Pancreas (tissue), 10 donors: ENCODE measurements around the gene MAP3K1. TPM values are rescaled to one million over a fixed set of nuclear protein-coding genes. Genes with fewer than 3 reads are reported as not detected.

ENCODE experiments used
- ATAC-seq, 4 donors: fragments of 200-7000 bp; cut with Tn5 transposase; one replicate each; pipeline versions ENCODE4 v1.8.0 to v1.9.1; 2020; ENCODE audit warnings: mild to moderate bottlenecking in 4 of 4, moderate library complexity in 4 of 4
- DNase-seq, 6 donors: peaks; one replicate each; pipeline ENCODE4 v3.0.0-alpha.2; 2020
- FAIRE-seq: peaks from 2 replicates; lab custom pipeline; 2012; peaks lifted over from hg19 to GRCh38; lab: Jason Lieb, UNC
- H3K27ac ChIP-seq, 4 donors: fragments of 200-600 bp; sonication (generic); 1 replicate in 3 of 4; 2 replicates in 1 of 4; pipeline versions ENCODE4 v1.5.0 to v1.8.0; 2020
- H3K27me3 ChIP-seq, 4 donors: fragments of 200-600 bp; one replicate each; pipeline ENCODE4 v1.8.0; 2021
- H3K36me3 ChIP-seq, 3 donors: fragments of 200-600 bp; sonication (generic) in 1 of 3; one replicate each; pipeline versions ENCODE4 v1.5.0 to v1.8.0; 2020 to 2021
- H3K4me1 ChIP-seq, 3 donors: fragments of 200-600 bp; one replicate each; pipeline ENCODE4 v1.8.0; 2021
- H3K4me3 ChIP-seq, 4 donors: fragments of 200-600 bp; sonication (generic) in 2 of 4; one replicate each; pipeline versions ENCODE4 v1.5.0 to v1.8.0; 2020 to 2021
- H3K9me3 ChIP-seq, 4 donors: fragments of 200-600 bp; one replicate each; pipeline ENCODE4 v1.8.0; 2021
- WGBS, 2 donors: extraction: QIAGEN DNeasy Blood & Tissue Kit; methylation state at CpG; one replicate each; pipeline ENCODE4 v1.1.7; 2013; 5-methylcytosine and 5-hydroxymethylcytosine counted together
- intact Hi-C, 3 donors: fragments of 100-400 bp; cut with DNase I; formaldehyde crosslinking; loops; one replicate each; pipeline versions ENCODE4 v1.11.1 to v1.14.2; 2022
- polyA plus RNA-seq, 2 donors: library from polyadenylated mRNA; stranded (reverse); fragments of 200-250 nt; gene quantifications; one replicate each; pipeline ENCODE4 v1.2.3, GENCODE V29; 2013
- total RNA-seq, 6 donors: library from RNA; stranded (reverse); fragmentation: NEBNext Ultra II Directional in 4 of 6; extraction: Animal tissue kit (Norgen Biotek cat#: 25700) in 4 of 6; gene quantifications; one replicate each; pipeline versions ENCODE4 v1.2.1 to v1.2.4, GENCODE V29; 2021 to 2023
- TF ChIP-seq, protein P1 (sequence below), 4 donors: fragments of 200-600 bp; sonication (generic) in 3 of 4; IDR thresholded peaks; one replicate each; pipeline versions ENCODE4 v1.5.0 to v1.8.0; 2021; ENCODE audit warnings: antibody characterized with exemption in 4 of 4
- donor health status: healthy with polysubstance abuse.
- donor health status: DM: no; HTN: no; CAD: no; lungs with moderate emphysema.
- donor health status: DM: no; HTN: no; CAD: no.
- donor health status: control.
- donor health status: control.
- donor health status: Bipolar disorder and iron deficiency.
- donor health status: DM: yes; HTN: yes; CAD: no.
- donor health status: DM: no; HTN: no; CAD: no.
- donor health status: DM: no; HTN: no; CAD: no.
- donor health status: DM: yes; HTN: yes; CAD: no.

The MAP3K1 gene
- total and polyA plus RNA-seq, 8 donors = 5.4 to 28.7 (median 12.1) TPM

DNA sequence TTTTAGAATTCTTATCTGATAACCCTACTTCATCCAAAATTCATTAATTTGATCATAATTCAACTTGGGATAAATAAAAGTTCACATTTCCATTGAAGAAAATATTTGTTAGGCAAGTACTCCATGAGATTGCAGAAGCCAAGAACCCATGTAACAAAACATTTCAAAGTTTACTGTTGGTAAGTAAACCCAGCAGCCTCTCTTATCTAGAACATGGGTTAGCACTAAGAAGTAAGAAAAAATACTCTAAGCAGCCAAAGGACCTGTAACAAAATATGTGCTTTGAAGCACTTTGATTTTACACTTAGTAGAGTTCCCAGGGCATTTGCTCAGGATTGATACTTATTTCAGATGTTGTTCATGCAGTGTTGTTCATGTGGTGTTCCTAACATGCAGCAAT lies 8.7 kb downstream of the MAP3K1 start:
- no peak for DNase-seq
- no peak overlapping the region for H3K4me3 ChIP-seq
- ATAC-seq = peak in 3 of 4 donors; percentile 19 to 31 (median 23)
- FAIRE-seq = no peak
- H3K36me3 ChIP-seq = no peaks in the 10 kb centered on the region
- H3K27ac ChIP-seq = no peak overlapping the region
- H3K4me1 ChIP-seq = peaks cover 18 to 69% (median 45%) of the 10 kb centered on the region in 3 donors
- intact Hi-C loops = no loop called here
- no peaks in the 10 kb centered on the region for H3K27me3 ChIP-seq
- no peaks in the 10 kb centered on the region for H3K9me3 ChIP-seq
- TF ChIP-seq, protein P1, sequence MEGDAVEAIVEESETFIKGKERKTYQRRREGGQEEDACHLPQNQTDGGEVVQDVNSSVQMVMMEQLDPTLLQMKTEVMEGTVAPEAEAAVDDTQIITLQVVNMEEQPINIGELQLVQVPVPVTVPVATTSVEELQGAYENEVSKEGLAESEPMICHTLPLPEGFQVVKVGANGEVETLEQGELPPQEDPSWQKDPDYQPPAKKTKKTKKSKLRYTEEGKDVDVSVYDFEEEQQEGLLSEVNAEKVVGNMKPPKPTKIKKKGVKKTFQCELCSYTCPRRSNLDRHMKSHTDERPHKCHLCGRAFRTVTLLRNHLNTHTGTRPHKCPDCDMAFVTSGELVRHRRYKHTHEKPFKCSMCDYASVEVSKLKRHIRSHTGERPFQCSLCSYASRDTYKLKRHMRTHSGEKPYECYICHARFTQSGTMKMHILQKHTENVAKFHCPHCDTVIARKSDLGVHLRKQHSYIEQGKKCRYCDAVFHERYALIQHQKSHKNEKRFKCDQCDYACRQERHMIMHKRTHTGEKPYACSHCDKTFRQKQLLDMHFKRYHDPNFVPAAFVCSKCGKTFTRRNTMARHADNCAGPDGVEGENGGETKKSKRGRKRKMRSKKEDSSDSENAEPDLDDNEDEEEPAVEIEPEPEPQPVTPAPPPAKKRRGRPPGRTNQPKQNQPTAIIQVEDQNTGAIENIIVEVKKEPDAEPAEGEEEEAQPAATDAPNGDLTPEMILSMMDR (IDR thresholded peaks at IDR 0.05) = no peak

DNA sequence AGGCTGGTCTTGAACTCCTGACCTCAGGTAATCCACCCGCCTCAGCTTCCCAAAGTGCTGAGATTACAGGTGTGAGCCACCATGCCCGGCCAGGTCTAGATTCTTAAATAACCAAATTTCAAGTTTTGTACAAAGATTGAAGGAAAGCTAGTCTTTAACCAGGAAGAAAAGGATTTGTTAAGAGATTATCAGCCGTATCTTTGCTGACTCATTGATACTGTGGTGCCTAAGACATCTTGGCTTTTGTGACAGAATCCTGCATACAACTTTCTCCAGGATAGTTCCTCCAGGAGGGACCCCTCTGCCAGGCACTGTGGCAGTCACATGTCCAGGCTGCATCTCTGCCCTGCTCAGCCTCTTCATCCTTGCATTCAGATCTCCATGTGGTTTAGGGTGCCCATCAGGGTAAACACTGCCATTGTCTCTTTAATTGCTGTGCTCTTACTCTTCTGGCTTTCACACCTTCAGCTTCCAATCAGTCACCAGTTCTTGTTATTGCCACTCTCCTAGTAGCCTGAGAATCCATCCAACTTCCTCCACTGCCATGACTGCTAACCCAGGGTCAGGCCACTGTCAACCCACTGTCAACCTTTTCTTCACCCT lies 10.0 kb downstream of the MAP3K1 start:
- H3K27me3 ChIP-seq = no peaks in the 10 kb centered on the region
- H3K4me3 ChIP-seq = no peak overlapping the region
- H3K36me3 ChIP-seq = no peaks in the 10 kb centered on the region
- WGBS, 2 donors = 90 to 91% methylated on average over 3 of the region's 3 CpGs
- DNase-seq = no peak
- no peak for ATAC-seq
- TF ChIP-seq, protein P1 (IDR thresholded peaks at IDR 0.05) = no peak
- no peak overlapping the region for H3K27ac ChIP-seq
- H3K4me1 ChIP-seq = peaks cover 15 to 65% (median 37%) of the 10 kb centered on the region in 3 donors
- FAIRE-seq = no peak
- intact Hi-C loops = no loop called here
- H3K9me3 ChIP-seq = no peaks in the 10 kb centered on the region

DNA sequence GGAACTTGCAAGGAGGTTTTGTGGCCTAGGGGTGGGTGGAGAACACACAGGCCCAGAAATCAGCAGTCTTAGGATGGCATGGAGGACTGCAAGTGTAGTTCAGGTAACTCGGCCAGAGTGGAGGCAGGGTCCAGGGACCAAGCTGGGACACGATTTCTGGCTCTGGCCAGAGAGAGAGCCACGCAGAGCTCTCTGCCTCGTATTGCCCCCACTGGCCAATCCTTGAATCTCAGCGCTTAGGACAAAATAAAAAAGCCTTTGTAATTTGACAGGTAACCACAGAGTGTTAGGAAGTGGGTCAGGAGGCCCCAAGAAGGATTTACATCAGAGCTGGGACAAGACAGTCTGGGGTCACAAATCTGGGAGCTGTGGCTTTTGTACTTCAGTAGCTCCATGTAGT lies 11.7 kb downstream of the MAP3K1 start:
- FAIRE-seq (no peak), DNase-seq (no peak), ATAC-seq (peak in 2 of 4 donors; percentile 52 to 69)
- Histone ChIP-seq H3K4me3 (no peak overlapping the region), H3K36me3 (no peaks in the 10 kb centered on the region), H3K4me1 (peaks cover 11 to 68% (median 40%) of the 10 kb centered on the region in 3 donors), H3K27me3 (no peaks in the 10 kb centered on the region), H3K9me3 (no peaks in the 10 kb centered on the region), H3K27ac (no peak overlapping the region)
- intact Hi-C loops = no loop called here
- WGBS, 2 donors = 32 to 45% methylated on average over 5 of the region's 5 CpGs
- TF ChIP-seq, protein P1 (IDR thresholded peaks at IDR 0.05) = peak in 1 of 4 donors; percentile 16

DNA sequence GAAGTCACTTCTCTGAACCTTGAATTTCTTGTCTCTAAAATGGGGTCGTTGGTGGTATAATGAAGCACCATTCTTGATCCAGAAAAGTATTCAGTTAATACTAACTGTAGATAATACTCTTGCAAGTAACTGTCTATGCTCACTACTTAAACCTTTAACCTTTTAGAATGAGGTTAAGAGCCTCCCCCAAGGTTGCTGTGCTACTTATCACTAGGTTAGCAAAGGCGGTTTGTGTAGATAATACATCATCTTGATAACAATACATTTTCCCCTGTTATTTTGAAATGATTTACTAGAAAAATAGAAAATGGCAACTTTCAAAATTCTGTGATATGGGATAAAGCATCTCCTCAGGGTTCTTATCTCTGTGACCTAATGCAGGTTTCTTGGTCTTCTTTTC lies 12.6 kb downstream of the MAP3K1 start:
- intact Hi-C loops = no loop called here
- DNase-seq = no peak
- H3K27me3 ChIP-seq = no peaks in the 10 kb centered on the region
- no peak overlapping the region for H3K27ac ChIP-seq
- WGBS, 2 donors = 39 to 42% methylated on average over 2 of the region's 2 CpGs
- no peaks in the 10 kb centered on the region for H3K9me3 ChIP-seq
- no peaks in the 10 kb centered on the region for H3K36me3 ChIP-seq
- no peak overlapping the region for H3K4me3 ChIP-seq
- ATAC-seq = no peak
- TF ChIP-seq, protein P1 (IDR thresholded peaks at IDR 0.05) = no peak
- FAIRE-seq = no peak
- peaks cover 11 to 68% (median 44%) of the 10 kb centered on the region in 3 donors for H3K4me1 ChIP-seq

DNA sequence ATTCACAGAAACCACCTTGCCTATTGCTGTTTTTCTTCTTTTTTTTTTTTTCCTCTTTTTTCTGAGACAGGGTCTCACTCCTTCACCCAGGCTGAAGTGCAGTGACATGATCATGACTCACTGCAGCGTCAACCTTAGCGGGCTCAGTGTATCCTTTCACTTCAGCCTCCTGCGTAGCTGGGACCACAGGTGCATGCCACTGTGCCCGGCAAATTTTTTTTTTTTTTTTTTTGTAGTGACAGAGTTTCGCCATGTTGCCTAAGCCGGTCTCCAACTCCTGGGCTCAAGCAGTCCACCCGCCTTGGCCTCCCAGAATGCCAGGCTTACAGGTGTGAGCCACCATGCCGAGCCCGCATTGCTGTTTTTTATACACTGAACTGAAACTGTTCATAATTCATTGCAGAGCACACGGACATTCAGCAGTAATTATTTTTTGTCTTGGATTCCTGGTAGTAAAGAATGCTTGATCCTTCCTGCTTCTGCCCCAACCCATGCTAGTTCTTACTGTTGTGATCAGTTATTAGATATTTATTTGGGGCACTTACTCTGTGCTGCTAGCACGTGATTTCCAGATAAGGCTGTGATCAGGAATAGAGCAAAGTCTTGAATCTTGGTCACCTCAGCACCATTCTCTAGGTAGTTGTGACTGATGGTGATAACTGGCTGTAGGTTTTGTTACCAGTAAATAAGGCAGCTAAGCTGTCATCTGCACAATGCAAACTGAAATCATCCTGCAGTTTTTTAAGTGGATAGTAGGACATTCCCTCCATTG lies 14.0 kb downstream of the MAP3K1 start:
- ATAC-seq (no peak), FAIRE-seq (no peak), DNase-seq (no peak)
- Histone ChIP-seq H3K4me1 (peaks cover 19 to 67% (median 49%) of the 10 kb centered on the region in 3 donors), H3K27me3 (no peaks in the 10 kb centered on the region), H3K27ac (no peak overlapping the region), H3K36me3 (no peaks in the 10 kb centered on the region), H3K4me3 (no peak overlapping the region), H3K9me3 (no peaks in the 10 kb centered on the region)
- TF ChIP-seq, protein P1 (IDR thresholded peaks at IDR 0.05) = no peak
- 76 to 82% methylated on average over 11 of the region's 11 CpGs for WGBS, 2 donors
- intact Hi-C loops = no loop called here
